Measurements from ENCODE around the gene OR51V1. TPM values are rescaled to one million over a fixed set of nuclear protein-coding genes. Genes with fewer than 3 reads are reported as not detected.

OR51V1 gene
- total RNA-seq, 1 experiment from 2014 or later, result not detected

- no peaks in the 10 kb centered on the region for H3K9me3 ChIP-seq (ENCODE audit: insufficient read depth, low read depth)
Measured at GRCh38 chr11:5230266-5230665, 29.8 kb upstream of the OR51V1 start.

GRCh38 chr11:5229796-5230195 lies 29.3 kb upstream of the OR51V1 start:
- no peaks in the 10 kb centered on the region for H3K79me2 ChIP-seq (ENCODE audit: low read depth)
- TF ChIP-seq EZH2 (IDR thresholded peaks at IDR 0.05; ENCODE audit: low read depth) (no peak), CTCF (conservative IDR thresholded peaks at IDR 0.05) (no peak)
- no peaks in the 10 kb centered on the region for H3F3A ChIP-seq (ENCODE audit: insufficient read depth, low read depth)
- ChIA-PET CTCF (no interaction called here), POLR2A (ENCODE audit: unreplicated experiment) (interaction anchor here (0.6 kb wide), 1 partner anchor 1211 kb away, joined by 3 read pairs; no protein-coding TSS in a partner anchor)
- no TSS peak for BruUV-seq (replicated peaks)
- no peaks in the 10 kb centered on the region for H3K4me1 ChIP-seq (replicated peaks; ENCODE audit: insufficient read depth)
- intact Hi-C loops (cut with micrococcal nuclease; ENCODE audit: unreplicated experiment), result no loop called here
- DNase-seq, result no peak
- no peak overlapping the region for H2AFZ ChIP-seq
- no peaks in the 10 kb centered on the region for H3K9me2 ChIP-seq (ENCODE audit: insufficient read depth)
- no peak overlapping the region for H3K4me3 ChIP-seq
- H3K9me3 ChIP-seq (ENCODE audit: insufficient read depth, low read depth), result no peaks in the 10 kb centered on the region
- H4K20me1 ChIP-seq (ENCODE audit: insufficient read depth), result no peaks in the 10 kb centered on the region
- no peaks in the 10 kb centered on the region for H3K27me3 ChIP-seq (ENCODE audit: insufficient read depth, low read depth)
- no peak overlapping the region for H3K27ac ChIP-seq
- no peaks in the 10 kb centered on the region for H3K36me3 ChIP-seq (ENCODE audit: low read depth)
- no peak overlapping the region for H3K4me2 ChIP-seq

More at GRCh38 chr11:5230266-5230665, 29.8 kb upstream of the OR51V1 start:
- ChIA-PET POLR2A (ENCODE audit: unreplicated experiment) (no interaction called here), CTCF (no interaction called here)
- Histone ChIP-seq H3K79me2 (ENCODE audit: low read depth) (no peaks in the 10 kb centered on the region), H2AFZ (no peak overlapping the region), H3K9me2 (ENCODE audit: insufficient read depth) (no peaks in the 10 kb centered on the region), H4K20me1 (ENCODE audit: insufficient read depth) (no peaks in the 10 kb centered on the region), H3K36me3 (ENCODE audit: low read depth) (no peaks in the 10 kb centered on the region), H3K4me3 (no peak overlapping the region), H3K27ac (no peak overlapping the region), H3K4me1 (replicated peaks; ENCODE audit: insufficient read depth) (no peaks in the 10 kb centered on the region), H3K4me2 (no peak overlapping the region), H3K27me3 (ENCODE audit: insufficient read depth, low read depth) (no peaks in the 10 kb centered on the region), H3F3A (ENCODE audit: insufficient read depth, low read depth) (no peaks in the 10 kb centered on the region)
- no peak for DNase-seq
- BruUV-seq (replicated peaks), result no TSS peak
- TF ChIP-seq EZH2 (IDR thresholded peaks at IDR 0.05; ENCODE audit: low read depth) (no peak), CTCF (conservative IDR thresholded peaks at IDR 0.05) (no peak)
- intact Hi-C loops (cut with micrococcal nuclease; ENCODE audit: unreplicated experiment), result no loop called here

- no peaks in the 10 kb centered on the region for H3K9me3 ChIP-seq (ENCODE audit: insufficient read depth, low read depth)
- no peaks in the 10 kb centered on the region for H4K20me1 ChIP-seq (ENCODE audit: insufficient read depth)
- H3F3A ChIP-seq (ENCODE audit: insufficient read depth, low read depth), result no peaks in the 10 kb centered on the region
- no peaks in the 10 kb centered on the region for H3K27me3 ChIP-seq (ENCODE audit: insufficient read depth, low read depth)
- no TSS peak for BruUV-seq (replicated peaks)
- no peak for TF ChIP-seq CTCF (conservative IDR thresholded peaks at IDR 0.05)
- TF ChIP-seq EZH2 (IDR thresholded peaks at IDR 0.05; ENCODE audit: low read depth), result no peak
- H3K36me3 ChIP-seq (ENCODE audit: low read depth), result no peaks in the 10 kb centered on the region
- intact Hi-C loops (cut with micrococcal nuclease; ENCODE audit: unreplicated experiment), result no loop called here
- DNase-seq, result no peak
- no peak overlapping the region for H3K4me3 ChIP-seq
- H3K4me1 ChIP-seq (replicated peaks; ENCODE audit: insufficient read depth), result no peaks in the 10 kb centered on the region
- H3K4me2 ChIP-seq, result no peak overlapping the region
- no peak overlapping the region for H2AFZ ChIP-seq
- H3K9me2 ChIP-seq (ENCODE audit: insufficient read depth), result no peaks in the 10 kb centered on the region
- ChIA-PET POLR2A (ENCODE audit: unreplicated experiment) (interaction anchor here (0.6 kb wide), 1 partner anchor 1210 kb away, joined by 3 read pairs; no protein-coding TSS in a partner anchor), CTCF (no interaction called here)
- H3K79me2 ChIP-seq (ENCODE audit: low read depth), result no peaks in the 10 kb centered on the region
- no peak overlapping the region for H3K27ac ChIP-seq
Measured at GRCh38 chr11:5229356-5229755, 28.9 kb upstream of the OR51V1 start.

Measured in PC-9 (cell line).